Nephron (organoid): ENCODE results near the gene NKG7.
A peak's percentile ranks its signal among the peaks of the same experiment; 100 is the strongest.

Experiments
- H3K27ac Mint-ChIP-seq, 3 experiments: 2 replicates each; pipeline ENCODE4 v1.8.0; 2020; ENCODE audit warnings: mixed read lengths in 3 of 3, mild to moderate bottlenecking in 2 of 3, moderate library complexity in 1 of 3
- H3K27me3 Mint-ChIP-seq: 2 replicates; pipeline ENCODE4 v1.8.0; 2021; ENCODE audit warnings: low read depth, mild to moderate bottlenecking, moderate library complexity, mixed read lengths
- H3K36me3 Mint-ChIP-seq: 2 replicates; pipeline ENCODE4 v1.8.0; 2020; ENCODE audit warnings: low read depth, mixed read lengths
- H3K4me1 Mint-ChIP-seq: 2 replicates; pipeline ENCODE4 v1.8.0; 2020; ENCODE audit warnings: mixed read lengths
- H3K4me3 Mint-ChIP-seq, 3 experiments: 2 replicates each; pipeline ENCODE4 v1.8.0; 2020; ENCODE audit warnings: mild to moderate bottlenecking in 3 of 3, mixed read lengths in 3 of 3, moderate library complexity in 2 of 3
- H3K9me3 Mint-ChIP-seq: 2 replicates; pipeline ENCODE4 v1.8.0; 2020; ENCODE audit warnings: mixed read lengths
- CTCF ChIP-seq, 3 experiments: fragments of 200-600 bp; sonication (generic); IDR thresholded peaks; one replicate each; pipeline ENCODE4 v1.5.0; 2021; ENCODE audit warnings: antibody characterized with exemption in 3 of 3; ENCODE audit not compliant: unreplicated experiment in 3 of 3

Gene NKG7

GRCh38 chr19:51356159-51356801 lies 16.2 kb downstream of the NKG7 start:
- Mint-ChIP-seq H3K4me3 (no peak overlapping the region), H3K27ac (peak overlapping the region in 1 of 3 experiments; percentile 63), H3K9me3 (no peaks in the 10 kb centered on the region), H3K36me3 (peaks cover 15% of the 10 kb centered on the region), H3K27me3 (no peaks in the 10 kb centered on the region), H3K4me1 (peaks cover 22% of the 10 kb centered on the region)
- no peak for TF ChIP-seq CTCF (IDR thresholded peaks at IDR 0.05; ENCODE audit: unreplicated experiment in 3 of 3)

- H3K27me3 Mint-ChIP-seq, result no peaks in the 10 kb centered on the region
- no peak for TF ChIP-seq CTCF (IDR thresholded peaks at IDR 0.05; ENCODE audit: unreplicated experiment in 3 of 3)
- H3K4me3 Mint-ChIP-seq, result peak overlapping the region; percentile 7 to 58 (median 50)
- no peaks in the 10 kb centered on the region for H3K9me3 Mint-ChIP-seq
- peaks cover 16% of the 10 kb centered on the region for H3K36me3 Mint-ChIP-seq
- peak overlapping the region; percentile 87 to 94 (median 88) for H3K27ac Mint-ChIP-seq
- H3K4me1 Mint-ChIP-seq, result peaks cover 22% of the 10 kb centered on the region
These were observed 17.7 kb downstream of the NKG7 start for GRCh38 chr19:51354742-51355148.

GRCh38 chr19:51354103-51354741 lies 18.2 kb downstream of the NKG7 start:
- no peak for TF ChIP-seq CTCF (IDR thresholded peaks at IDR 0.05; ENCODE audit: unreplicated experiment in 3 of 3)
- Mint-ChIP-seq H3K4me1 (peaks cover 18% of the 10 kb centered on the region), H3K27me3 (no peaks in the 10 kb centered on the region), H3K4me3 (peak overlapping the region; percentile 50 to 58 (median 54)), H3K27ac (peak overlapping the region; percentile 87 to 94 (median 88)), H3K36me3 (peaks cover 16% of the 10 kb centered on the region), H3K9me3 (no peaks in the 10 kb centered on the region)

GRCh38 chr19:51352783-51353360 lies 19.6 kb downstream of the NKG7 start:
- H3K27me3 Mint-ChIP-seq, result no peaks in the 10 kb centered on the region
- H3K36me3 Mint-ChIP-seq, result peaks cover 16% of the 10 kb centered on the region
- no peak overlapping the region for H3K4me3 Mint-ChIP-seq
- H3K4me1 Mint-ChIP-seq, result peaks cover 15% of the 10 kb centered on the region
- H3K9me3 Mint-ChIP-seq, result no peaks in the 10 kb centered on the region
- TF ChIP-seq CTCF (IDR thresholded peaks at IDR 0.05; ENCODE audit: unreplicated experiment in 3 of 3), result no peak
- H3K27ac Mint-ChIP-seq, result no peak overlapping the region

GRCh38 chr19:51351266-51351990 lies 21.0 kb downstream of the NKG7 start:
- no peak overlapping the region for H3K4me3 Mint-ChIP-seq
- H3K27me3 Mint-ChIP-seq, result no peaks in the 10 kb centered on the region
- peaks cover 24% of the 10 kb centered on the region for H3K36me3 Mint-ChIP-seq
- TF ChIP-seq CTCF (IDR thresholded peaks at IDR 0.05; ENCODE audit: unreplicated experiment in 3 of 3), result no peak
- H3K4me1 Mint-ChIP-seq, result peaks cover 15% of the 10 kb centered on the region
- no peak overlapping the region for H3K27ac Mint-ChIP-seq
- H3K9me3 Mint-ChIP-seq, result no peaks in the 10 kb centered on the region
